PC-9 (cell line): ENCODE results near the gene HMOX1.

Experiments used
- CTCF ChIP-seq: fragments of 200-600 bp; sonication (generic); conservative IDR thresholded peaks from 2 replicates; pipeline ENCODE4 v1.6.1; 2017; ENCODE audit warnings: mixed run types, antibody characterized with exemption, mild to moderate bottlenecking, moderate library complexity
- EZH2 ChIP-seq: fragments of 200-600 bp; sonication (generic); IDR thresholded peaks from 2 replicates; pipeline ENCODE4 v1.8.0; 2017; ENCODE audit warnings: antibody characterized with exemption, low read depth

- TF ChIP-seq CTCF: no peak
- no peak for TF ChIP-seq EZH2
Observed at GRCh38 chr22:35425971-35426800, 45.3 kb downstream of the HMOX1 start.
